GM20000 (cell line): ENCODE measurements around the gene MAMDC4.
"Not testable (repeated sequence)": the region's sequence is repeated elsewhere in the genome, so short reads cannot be mapped to it uniquely, and the experiment has no call there.

Experiments
- DNase-seq: peaks from one replicate; pipeline ENCODE4 v3.0.0; 2012; ENCODE audit warnings: low spot score
- TF ChIP-seq, protein P1 (sequence below): IDR thresholded peaks from 2 replicates; pipeline ENCODE4 v1.5.1; 2012; ENCODE audit warnings: mild to moderate bottlenecking, control low read depth; ENCODE audit errors: extremely low read depth, missing control alignments

The MAMDC4 gene

GRCh38 chr9:136832581-136832980 is 19.6 kb upstream of the MAMDC4 start:
- TF ChIP-seq, protein P1, sequence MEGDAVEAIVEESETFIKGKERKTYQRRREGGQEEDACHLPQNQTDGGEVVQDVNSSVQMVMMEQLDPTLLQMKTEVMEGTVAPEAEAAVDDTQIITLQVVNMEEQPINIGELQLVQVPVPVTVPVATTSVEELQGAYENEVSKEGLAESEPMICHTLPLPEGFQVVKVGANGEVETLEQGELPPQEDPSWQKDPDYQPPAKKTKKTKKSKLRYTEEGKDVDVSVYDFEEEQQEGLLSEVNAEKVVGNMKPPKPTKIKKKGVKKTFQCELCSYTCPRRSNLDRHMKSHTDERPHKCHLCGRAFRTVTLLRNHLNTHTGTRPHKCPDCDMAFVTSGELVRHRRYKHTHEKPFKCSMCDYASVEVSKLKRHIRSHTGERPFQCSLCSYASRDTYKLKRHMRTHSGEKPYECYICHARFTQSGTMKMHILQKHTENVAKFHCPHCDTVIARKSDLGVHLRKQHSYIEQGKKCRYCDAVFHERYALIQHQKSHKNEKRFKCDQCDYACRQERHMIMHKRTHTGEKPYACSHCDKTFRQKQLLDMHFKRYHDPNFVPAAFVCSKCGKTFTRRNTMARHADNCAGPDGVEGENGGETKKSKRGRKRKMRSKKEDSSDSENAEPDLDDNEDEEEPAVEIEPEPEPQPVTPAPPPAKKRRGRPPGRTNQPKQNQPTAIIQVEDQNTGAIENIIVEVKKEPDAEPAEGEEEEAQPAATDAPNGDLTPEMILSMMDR, result no peak
- no peak for DNase-seq

DNA sequence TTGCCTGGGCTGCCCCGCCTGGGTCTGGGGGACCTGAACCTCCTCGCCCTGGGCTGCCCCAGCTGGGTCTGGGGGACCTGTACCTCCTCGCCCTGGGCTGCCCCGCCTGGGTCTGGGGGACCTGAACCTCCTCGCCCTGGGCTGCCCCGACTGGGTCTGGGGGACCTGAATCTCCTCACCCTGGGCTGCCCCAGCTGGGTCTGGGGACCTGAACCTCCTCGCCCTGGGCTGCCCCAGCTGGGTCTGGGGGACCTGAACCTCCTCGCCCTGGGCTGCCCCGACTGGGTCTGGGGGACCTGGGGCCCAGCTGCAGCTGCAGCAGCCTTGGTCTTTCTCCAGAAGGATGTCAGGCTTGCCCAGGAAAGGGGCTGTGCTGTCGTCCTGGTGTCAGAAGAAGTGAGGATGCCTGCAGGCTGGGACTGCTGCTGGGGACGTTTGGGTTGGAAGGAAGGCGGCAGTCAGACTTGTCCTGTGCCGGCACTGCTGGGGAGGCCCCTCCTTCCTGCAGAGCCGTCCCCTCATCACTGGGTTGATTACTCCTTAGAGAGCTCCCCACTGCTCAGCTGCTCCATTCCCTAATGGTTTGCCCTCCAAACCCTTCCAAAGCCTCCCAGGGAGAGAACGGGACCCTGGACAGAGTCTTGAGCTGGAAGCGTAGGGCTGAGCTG is 18.6 kb upstream of the MAMDC4 start:
- not testable (repeated sequence) for DNase-seq

DNA sequence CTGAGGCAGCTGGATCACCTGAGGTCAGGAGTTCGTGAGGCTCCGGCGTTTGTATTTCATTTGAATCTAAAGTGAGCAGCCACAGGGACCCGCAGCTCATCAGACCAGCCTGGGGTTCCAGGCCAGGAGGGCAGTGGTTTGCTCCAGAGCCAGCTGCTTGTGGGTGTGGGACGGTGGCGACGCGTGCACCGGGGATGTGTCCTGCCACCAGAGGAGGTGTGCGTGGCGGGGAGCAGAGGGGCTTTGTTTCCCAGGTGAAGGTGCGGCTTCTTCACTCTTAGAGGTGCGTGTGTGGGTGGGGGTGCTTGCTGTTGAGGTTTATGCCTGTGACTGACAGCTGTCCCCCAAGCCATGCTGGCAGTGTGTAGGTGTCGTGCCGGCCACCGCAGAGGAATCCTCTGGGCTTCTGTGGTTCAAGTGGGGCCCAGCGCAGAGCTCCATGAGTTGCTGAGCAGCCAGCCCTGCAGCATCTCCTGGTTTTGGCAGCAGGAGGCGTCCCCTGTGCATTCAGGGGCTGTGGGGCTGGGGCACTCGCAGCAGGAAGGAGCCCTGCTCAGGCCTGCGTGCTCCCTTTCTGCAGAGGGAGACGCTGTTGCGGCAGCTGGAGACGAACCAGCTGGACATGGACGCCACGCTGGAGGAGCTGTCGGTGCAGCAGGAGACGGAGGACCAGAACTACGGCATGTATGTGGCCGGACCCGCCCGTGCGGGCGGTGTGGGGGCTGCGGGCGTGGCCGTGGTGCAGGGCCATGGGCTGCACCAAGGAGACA is 16.8 kb upstream of the MAMDC4 start:
- TF ChIP-seq, protein P1, result no peak
- no peak for DNase-seq

- TF ChIP-seq, protein P1, result no peak
- no peak for DNase-seq
Observed at GRCh38 chr9:136835932-136836904, 15.9 kb upstream of the MAMDC4 start.

DNA sequence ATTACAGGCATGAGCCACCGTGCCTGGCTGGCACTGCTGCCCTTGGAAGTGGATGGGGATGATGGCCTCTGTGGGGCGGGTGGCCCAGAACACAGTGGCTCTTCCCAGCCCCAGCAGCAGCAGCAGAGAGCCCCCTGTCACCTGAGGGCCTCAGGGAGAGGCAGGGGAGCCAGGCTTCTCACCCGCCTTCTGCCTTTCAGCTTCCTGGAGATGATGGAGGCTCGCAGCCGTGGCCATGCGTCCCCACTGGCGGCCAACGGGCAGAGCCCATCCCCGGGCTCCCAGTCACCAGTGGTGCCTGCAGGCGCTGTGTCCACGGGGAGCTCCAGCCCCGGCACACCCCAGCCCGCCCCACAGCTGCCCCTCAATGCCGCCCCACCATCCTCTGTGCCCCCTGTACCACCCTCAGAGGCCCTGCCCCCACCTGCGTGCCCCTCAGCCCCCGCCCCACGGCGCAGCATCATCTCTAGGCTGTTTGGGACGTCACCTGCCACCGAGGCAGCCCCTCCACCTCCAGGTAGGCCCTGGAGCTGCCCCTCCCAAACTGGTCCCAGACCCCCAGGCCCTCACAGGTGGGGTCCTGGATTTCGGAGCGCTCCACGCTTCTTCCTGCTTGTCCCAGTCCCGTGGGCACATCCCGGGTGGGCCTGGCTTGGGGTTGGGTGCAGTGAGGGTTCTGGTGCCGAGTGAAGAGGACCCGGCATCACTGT is 14.8 kb upstream of the MAMDC4 start:
- TF ChIP-seq, protein P1, result no peak
- no peak for DNase-seq

DNA sequence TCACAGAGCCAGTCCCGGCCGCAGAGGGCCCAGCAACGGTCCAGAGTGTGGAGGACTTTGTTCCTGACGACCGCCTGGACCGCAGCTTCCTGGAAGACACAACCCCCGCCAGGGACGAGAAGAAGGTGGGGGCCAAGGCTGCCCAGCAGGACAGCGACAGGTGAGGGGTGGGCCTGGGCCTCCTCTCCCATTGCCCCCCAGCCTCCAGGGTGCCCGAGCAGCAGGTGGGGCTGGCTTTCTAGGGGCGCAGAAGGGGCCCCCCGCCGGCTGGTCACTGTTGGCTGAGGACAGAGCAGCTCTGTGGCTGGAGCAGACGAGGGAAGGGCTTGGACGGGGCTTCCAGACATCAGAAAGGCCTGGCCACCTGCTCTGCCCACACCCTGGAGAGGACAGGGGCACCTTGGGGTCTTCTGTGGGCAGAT is 14.3 kb upstream of the MAMDC4 start:
- not testable (repeated sequence) for DNase-seq

GRCh38 chr9:136838314-136839228 is 13.6 kb upstream of the MAMDC4 start:
- DNase-seq, result no peak
- TF ChIP-seq, protein P1, result no peak
